ENCODE data around the gene SLC6A7. TPM values are rescaled to one million over a fixed set of nuclear protein-coding genes. Genes with fewer than 3 reads are reported as not detected.

SLC6A7 gene
- total RNA-seq, 1 donor = not detected

- H3K4me1 ChIP-seq (ENCODE audit: insufficient read depth, low read length) = no peaks in the 10 kb centered on the region
Observed at GRCh38 chr5:150174285-150174684, 15.6 kb upstream of the SLC6A7 start.

GRCh38 chr5:150175076-150175475, 14.8 kb upstream of the SLC6A7 start:
- no peak overlapping the region for H3K27ac ChIP-seq (ENCODE audit: low read depth, low read length)
- H3K4me3 ChIP-seq (ENCODE audit: insufficient read depth, low read length) = no peak overlapping the region
- H2AFZ ChIP-seq (ENCODE audit: low read length) = no peak overlapping the region
- no peaks in the 10 kb centered on the region for H3K79me2 ChIP-seq (ENCODE audit: insufficient read depth, low read length)
- no peak overlapping the region for H3K4me2 ChIP-seq (ENCODE audit: insufficient read depth, low read length)
- no peak for TF ChIP-seq CTCF (IDR thresholded peaks at IDR 0.05; ENCODE audit: extremely low read depth, low read depth, low read length)
- no peaks in the 10 kb centered on the region for H4K20me1 ChIP-seq (ENCODE audit: insufficient read depth, low read length)
- no peak for DNase-seq (ENCODE audit: insufficient read length, low spot score, missing footprints)
- no peaks in the 10 kb centered on the region for H3K36me3 ChIP-seq (ENCODE audit: insufficient read depth, low read length)
- H3K9me3 ChIP-seq (ENCODE audit: low read depth, low read length) = no peaks in the 10 kb centered on the region
- H3K4me1 ChIP-seq (ENCODE audit: insufficient read depth, low read length) = no peaks in the 10 kb centered on the region
- no peaks in the 10 kb centered on the region for H3K27me3 ChIP-seq (ENCODE audit: insufficient read depth, low read length)

More at GRCh38 chr5:150174285-150174684, 15.6 kb upstream of the SLC6A7 start:
- Histone ChIP-seq H3K4me2 (ENCODE audit: insufficient read depth, low read length) (no peak overlapping the region), H3K27me3 (ENCODE audit: insufficient read depth, low read length) (no peaks in the 10 kb centered on the region), H3K36me3 (ENCODE audit: insufficient read depth, low read length) (no peaks in the 10 kb centered on the region), H4K20me1 (ENCODE audit: insufficient read depth, low read length) (no peaks in the 10 kb centered on the region), H3K4me3 (ENCODE audit: insufficient read depth, low read length) (no peak overlapping the region), H3K9me3 (ENCODE audit: low read depth, low read length) (no peaks in the 10 kb centered on the region), H3K79me2 (ENCODE audit: insufficient read depth, low read length) (no peaks in the 10 kb centered on the region), H2AFZ (ENCODE audit: low read length) (no peak overlapping the region), H3K27ac (ENCODE audit: low read depth, low read length) (no peak overlapping the region)
- no peak for TF ChIP-seq CTCF (IDR thresholded peaks at IDR 0.05; ENCODE audit: extremely low read depth, low read depth, low read length)
- no peak for DNase-seq (ENCODE audit: insufficient read length, low spot score, missing footprints)

- Histone ChIP-seq H2AFZ (ENCODE audit: low read length) (no peak overlapping the region), H3K4me2 (ENCODE audit: insufficient read depth, low read length) (no peak overlapping the region), H3K9me3 (ENCODE audit: low read depth, low read length) (no peaks in the 10 kb centered on the region), H3K4me1 (ENCODE audit: insufficient read depth, low read length) (peaks cover 2% of the 10 kb centered on the region), H3K79me2 (ENCODE audit: insufficient read depth, low read length) (no peaks in the 10 kb centered on the region), H3K36me3 (ENCODE audit: insufficient read depth, low read length) (no peaks in the 10 kb centered on the region), H4K20me1 (ENCODE audit: insufficient read depth, low read length) (no peaks in the 10 kb centered on the region), H3K27me3 (ENCODE audit: insufficient read depth, low read length) (no peaks in the 10 kb centered on the region), H3K27ac (ENCODE audit: low read depth, low read length) (no peak overlapping the region), H3K4me3 (ENCODE audit: insufficient read depth, low read length) (no peak overlapping the region)
- peak; percentile 96 for DNase-seq (ENCODE audit: insufficient read length, low spot score, missing footprints)
- TF ChIP-seq CTCF (IDR thresholded peaks at IDR 0.05; ENCODE audit: extremely low read depth, low read depth, low read length) = peak; percentile 73
Observed at GRCh38 chr5:150175536-150175935, 14.3 kb upstream of the SLC6A7 start.

- Histone ChIP-seq H2AFZ (ENCODE audit: low read length) (no peak overlapping the region), H4K20me1 (ENCODE audit: insufficient read depth, low read length) (no peaks in the 10 kb centered on the region), H3K27me3 (ENCODE audit: insufficient read depth, low read length) (no peaks in the 10 kb centered on the region), H3K9me3 (ENCODE audit: low read depth, low read length) (no peaks in the 10 kb centered on the region), H3K4me1 (ENCODE audit: insufficient read depth, low read length) (peaks cover 7% of the 10 kb centered on the region), H3K36me3 (ENCODE audit: insufficient read depth, low read length) (no peaks in the 10 kb centered on the region), H3K79me2 (ENCODE audit: insufficient read depth, low read length) (no peaks in the 10 kb centered on the region), H3K4me2 (ENCODE audit: insufficient read depth, low read length) (no peak overlapping the region), H3K27ac (ENCODE audit: low read depth, low read length) (no peak overlapping the region), H3K4me3 (ENCODE audit: insufficient read depth, low read length) (no peak overlapping the region)
- no peak for DNase-seq (ENCODE audit: insufficient read length, low spot score, missing footprints)
- TF ChIP-seq CTCF (IDR thresholded peaks at IDR 0.05; ENCODE audit: extremely low read depth, low read depth, low read length) = no peak
Observed at GRCh38 chr5:150176745-150177477, 13.0 kb upstream of the SLC6A7 start.
